OCI-LY7 (cell line): ENCODE measurements around the gene PLCB1. TPM values are rescaled to one million over a fixed set of nuclear protein-coding genes. Genes with fewer than 3 reads are reported as not detected.
"Not testable (repeated sequence)": the region's sequence is repeated elsewhere in the genome, so short reads cannot be mapped to it uniquely, and the experiment has no call there.

Experiments used
- BruUV-seq: library from RNA; stranded (reverse); fragments of 400-500 nt; replicated peaks from 2 replicates; lab custom pipeline; 2021; lab: Mats Ljungman, UMichigan
- CTCF ChIA-PET: fragments of 300-600 bp; sonication (Branson Sonifier 250); formaldehyde crosslinking; loops from one replicate; lab custom pipeline; 2022; ENCODE audit warnings: antibody characterized with exemption; ENCODE audit not compliant: unreplicated experiment; lab: Charles Lee
- POLR2A ChIA-PET: fragments of 300-600 bp; sonication (Branson Sonifier 250); formaldehyde crosslinking; loops from one replicate; lab custom pipeline; 2022; ENCODE audit warnings: antibody characterized with exemption; lab: Charles Lee
- DNase-seq: peaks from one replicate; pipeline ENCODE4 v3.0.0-alpha.2; 2015; ENCODE audit warnings: low spot score
- H2AFZ ChIP-seq: fragments of 200-600 bp; sonication (generic), shearing (Covaris generic); 2 replicates; pipeline ENCODE4 v1.6.1; 2014; ENCODE audit warnings: mild to moderate bottlenecking, antibody characterized with exemption, low read length, moderate library complexity
- H3K27ac ChIP-seq: fragments of 200-600 bp; sonication (generic); 2 replicates; pipeline ENCODE4 v1.5.1; 2014; ENCODE audit warnings: mixed run types, low read depth, mild to moderate bottlenecking, moderate library complexity, low read length, inconsistent platforms; ENCODE audit not compliant: poor library complexity, severe bottlenecking
- H3K36me3 ChIP-seq: fragments of 200-600 bp; sonication (generic); 2 replicates; pipeline ENCODE4 v1.6.1; 2014; ENCODE audit warnings: mild to moderate bottlenecking, antibody characterized with exemption, low read length, moderate library complexity, mixed read lengths; ENCODE audit not compliant: insufficient read depth
- H3K4me1 ChIP-seq: fragments of 200-600 bp; sonication (generic); 2 replicates; pipeline ENCODE4 v1.5.1; 2014; ENCODE audit warnings: mild to moderate bottlenecking, low read length; ENCODE audit not compliant: insufficient read depth, poor library complexity, severe bottlenecking
- H3K4me2 ChIP-seq: fragments of 200-600 bp; sonication (generic); 2 replicates; pipeline ENCODE4 v1.6.1; 2014; ENCODE audit warnings: mild to moderate bottlenecking, low read length
- H3K4me3 ChIP-seq: fragments of 200-600 bp; sonication (generic); 2 replicates; pipeline ENCODE4 v1.5.1; 2014; ENCODE audit warnings: mild to moderate bottlenecking, low read depth, low read length; ENCODE audit not compliant: poor library complexity, severe bottlenecking
- H3K79me2 ChIP-seq: fragments of 200-600 bp; sonication (generic); 2 replicates; pipeline ENCODE4 v1.6.1; 2016; ENCODE audit warnings: low read depth, mild to moderate bottlenecking, low read length, moderate library complexity, mixed read lengths; ENCODE audit not compliant: insufficient read depth
- H3K9me2 ChIP-seq: fragments of 200-600 bp; sonication (generic); 2 replicates; pipeline ENCODE4 v1.6.1; 2016; ENCODE audit warnings: mild to moderate bottlenecking, low read length, mixed read lengths; ENCODE audit not compliant: insufficient read depth
- H3K9me3 ChIP-seq: fragments of 200-600 bp; sonication (generic); 2 replicates; pipeline ENCODE4 v1.6.1; 2014; ENCODE audit warnings: mild to moderate bottlenecking, mixed run types, low read length, mixed read lengths
- H4K20me1 ChIP-seq: fragments of 200-600 bp; sonication (generic); 2 replicates; pipeline ENCODE4 v1.6.1; 2014; ENCODE audit warnings: mild to moderate bottlenecking, antibody characterized with exemption, low read length, moderate library complexity, mixed read lengths; ENCODE audit not compliant: insufficient read depth
- CTCF ChIP-seq: fragments of 200-600 bp; sonication (generic); conservative IDR thresholded peaks from 2 replicates; pipeline ENCODE4 v1.5.1; 2014; ENCODE audit warnings: mild to moderate bottlenecking, antibody characterized with exemption, low read length, moderate library complexity, mixed read lengths
- EZH2phosphoT487 ChIP-seq: fragments of 200-600 bp; sonication (generic); IDR thresholded peaks from 2 replicates; pipeline ENCODE4 v1.6.1; 2018; ENCODE audit warnings: low read depth, borderline replicate concordance, mild to moderate bottlenecking, mixed run types, antibody characterized with exemption, low read length, moderate library complexity, mixed read lengths
- intact Hi-C: fragments of 100-400 bp; cut with micrococcal nuclease; formaldehyde crosslinking; loops from one replicate; pipeline ENCODE4 v1.10.0; 2022; ENCODE audit not compliant: unreplicated experiment
- total RNA-seq, 2 experiments: library from RNA; depleted of rRNA in 1 of 2; stranded (reverse); fragments of >200 nt in 1 of 2; shearing (Covaris generic) in 1 of 2; gene quantifications; 2 replicates each; pipeline ENCODE4 v1.2.3, GENCODE V29; 2014 to 2022

Gene PLCB1
- total RNA-seq, 2 experiments from 2014 or later, result 14.6 to 30.5 TPM

GRCh38 chr20:8642247-8642646 is 510.2 kb downstream of the PLCB1 start:
- BruUV-seq, result no TSS peak
- intact Hi-C loops, result no loop called here
- H3K36me3 ChIP-seq, result peaks cover 3% of the 10 kb centered on the region; the same call in 1 of the 2 replicates
- no peaks in the 10 kb centered on the region for H3K9me2 ChIP-seq
- ChIA-PET CTCF (no interaction called here), POLR2A (interaction anchor here (1.0 to 1.6 kb wide), 2 partner anchors 21 to 34 kb away, joined by 3 to 4 read pairs; no protein-coding TSS in a partner anchor)
- no peaks in the 10 kb centered on the region for H3K9me3 ChIP-seq
- H4K20me1 ChIP-seq, result no peaks in the 10 kb centered on the region
- DNase-seq, result no peak
- no peak overlapping the region for H2AFZ ChIP-seq
- H3K4me2 ChIP-seq, result no peak overlapping the region
- no peaks in the 10 kb centered on the region for H3K79me2 ChIP-seq
- H3K27ac ChIP-seq, result no peak overlapping the region
- no peaks in the 10 kb centered on the region for H3K4me1 ChIP-seq
- TF ChIP-seq EZH2phosphoT487 (no peak), CTCF (no peak)
- H3K4me3 ChIP-seq, result no peak overlapping the region

DNA sequence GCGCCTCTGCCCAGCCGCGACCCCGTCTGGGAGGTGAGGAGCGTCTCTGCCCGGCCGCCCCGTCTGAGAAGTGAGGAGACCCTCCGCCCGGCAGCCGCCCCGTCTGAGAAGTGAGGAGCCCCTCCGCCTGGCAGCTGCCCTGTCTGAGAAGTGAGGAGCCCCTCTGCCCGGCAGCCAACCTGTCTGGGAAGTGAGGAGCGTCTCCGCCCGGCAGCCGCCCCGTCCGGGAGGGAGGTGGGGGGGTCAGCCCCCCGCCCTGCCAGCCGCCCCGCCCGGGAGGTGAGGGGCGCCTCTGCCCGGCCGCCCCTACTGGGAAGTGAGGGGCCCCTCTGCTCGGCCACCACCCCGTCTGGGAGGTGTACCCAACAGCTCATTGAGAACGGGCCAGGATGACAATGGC is 512.4 kb downstream of the PLCB1 start:
- H3K9me3 ChIP-seq, DNase-seq, H3K4me2 ChIP-seq, BruUV-seq, H3K79me2 ChIP-seq, H3K36me3 ChIP-seq, H3K9me2 ChIP-seq, intact Hi-C loops, POLR2A ChIA-PET, H3K4me3 ChIP-seq, H2AFZ ChIP-seq, CTCF ChIA-PET, H4K20me1 ChIP-seq, H3K27ac ChIP-seq: not testable (repeated sequence)
- peaks cover 10% of the 10 kb centered on the region for H3K4me1 ChIP-seq

DNA sequence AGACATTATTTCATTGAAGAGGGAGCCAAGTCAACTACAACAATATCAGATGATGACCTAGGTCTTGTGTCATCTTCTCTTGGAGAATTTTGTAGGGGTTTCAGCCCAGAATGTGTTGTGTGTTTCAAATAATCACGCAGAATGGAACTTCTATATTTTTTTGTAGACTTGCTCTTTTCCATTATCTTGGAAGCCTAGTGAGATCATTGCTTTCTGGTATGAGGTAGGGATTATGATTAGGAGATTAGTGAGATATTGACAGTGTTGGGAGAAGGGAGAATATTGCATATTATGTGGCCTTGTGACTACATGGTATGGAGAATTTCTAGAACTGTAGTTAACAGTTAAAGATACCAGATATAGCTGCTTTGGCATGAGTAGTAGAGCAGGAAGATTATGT is 513.3 kb downstream of the PLCB1 start:
- H3K27ac ChIP-seq, result no peak overlapping the region
- no peak for DNase-seq
- no peaks in the 10 kb centered on the region for H3K9me3 ChIP-seq
- no peak overlapping the region for H3K4me3 ChIP-seq
- no peak overlapping the region for H2AFZ ChIP-seq
- no peak for TF ChIP-seq EZH2phosphoT487
- TF ChIP-seq CTCF, result no peak
- ChIA-PET POLR2A (no interaction called here), CTCF (no interaction called here)
- intact Hi-C loops, result no loop called here
- no TSS peak for BruUV-seq
- peaks cover 10% of the 10 kb centered on the region for H3K4me1 ChIP-seq
- H3K79me2 ChIP-seq, result no peaks in the 10 kb centered on the region
- H4K20me1 ChIP-seq, result no peaks in the 10 kb centered on the region
- no peak overlapping the region for H3K4me2 ChIP-seq
- H3K9me2 ChIP-seq, result no peaks in the 10 kb centered on the region
- H3K36me3 ChIP-seq, result peaks cover 9% of the 10 kb centered on the region; the same call in 1 of the 2 replicates
